ENCODE results near the gene PMVK.
A peak's percentile ranks its signal among the peaks of the same experiment; 100 is the strongest.

PMVK gene

GRCh38 chr1:154881820-154882535 lies 54.5 kb downstream of the PMVK start:
- no peak for DNase-seq (ENCODE audit: low read depth in 2 of 3, low spot score in 2 of 3)

GRCh38 chr1:154880671-154881070 lies 55.8 kb downstream of the PMVK start:
- DNase-seq (ENCODE audit: low read depth in 2 of 3, low spot score in 2 of 3) = no peak

GRCh38 chr1:154879038-154879421 lies 57.5 kb downstream of the PMVK start:
- DNase-seq (ENCODE audit: low read depth in 2 of 3, low spot score in 2 of 3) = no peak

- peak; percentile 32 to 48 (median 47) for DNase-seq (ENCODE audit: low read depth in 2 of 3, low spot score in 2 of 3)
These were observed 58.0 kb downstream of the PMVK start for GRCh38 chr1:154878371-154879037.

DNA sequence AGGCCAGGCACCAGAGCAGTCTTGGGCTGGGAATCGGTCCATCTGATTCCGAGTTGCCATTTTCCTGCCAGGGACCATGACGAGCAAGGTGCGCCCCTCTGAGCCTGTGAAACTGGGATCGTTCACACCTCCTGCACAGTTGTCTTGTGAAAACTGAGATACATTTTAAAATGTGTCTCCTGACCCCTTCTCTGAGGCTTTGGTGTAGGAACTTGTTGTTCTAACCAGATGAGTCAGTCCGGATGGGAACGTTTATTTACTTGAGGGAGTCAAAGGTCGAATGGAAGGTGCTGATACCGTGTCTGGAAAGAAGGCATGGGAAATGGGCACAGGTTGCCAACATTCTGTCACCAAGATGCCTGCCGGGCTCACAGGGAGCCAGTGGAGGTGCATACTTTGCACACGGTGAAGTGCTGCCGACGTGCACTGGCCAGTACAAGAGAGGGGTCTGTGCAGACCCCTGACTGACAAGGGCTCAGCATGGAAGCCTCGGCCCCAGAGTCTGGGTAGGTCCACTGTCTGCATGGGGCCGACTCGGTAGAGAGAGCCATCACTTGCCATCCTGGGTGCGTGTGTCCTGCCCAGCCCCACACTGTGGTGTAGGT lies 59.0 kb downstream of the PMVK start:
- DNase-seq (ENCODE audit: low read depth in 2 of 3, low spot score in 2 of 3) = no peak

DNA sequence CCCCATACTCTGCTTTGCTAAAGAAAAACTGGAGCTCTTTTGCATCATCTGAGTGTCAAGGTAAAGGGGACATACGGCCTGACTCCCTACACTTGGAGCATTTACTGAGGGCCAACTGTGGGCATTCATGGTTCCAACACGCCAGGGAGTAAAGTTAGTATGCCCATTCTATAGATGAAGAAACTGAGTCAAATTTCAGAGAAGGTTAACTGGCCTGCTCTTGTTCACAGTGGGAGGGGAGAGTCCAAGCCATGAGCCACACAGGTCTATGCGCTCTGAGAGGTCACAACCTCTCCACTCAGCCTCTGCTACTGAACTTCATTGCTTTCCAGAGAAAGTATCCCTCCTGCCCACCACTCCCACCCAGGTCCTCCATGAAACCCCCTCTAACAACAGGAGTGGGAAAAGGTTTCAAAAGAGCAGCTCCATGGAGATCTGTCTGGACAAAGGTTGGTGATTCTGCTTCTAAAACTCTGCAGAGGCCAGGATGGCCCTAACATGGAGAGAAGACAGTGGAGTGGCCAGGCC lies 59.6 kb downstream of the PMVK start:
- DNase-seq (ENCODE audit: low read depth in 2 of 3, low spot score in 2 of 3) = no peak
